Neuron (in vitro differentiated cells): ENCODE results near the gene ANGPTL4.
"Not testable (repeated sequence)": the region's sequence is repeated elsewhere in the genome, so short reads cannot be mapped to it uniquely, and the experiment has no call there.

ENCODE experiments used
- H2AFZ ChIP-seq: one replicate; pipeline ENCODE4 v1.6.1; 2013; ENCODE audit warnings: low read depth, mild to moderate bottlenecking, inconsistent platforms, low read length, moderate library complexity
- H3K27me3 ChIP-seq: one replicate; pipeline ENCODE4 v1.6.1; 2013; ENCODE audit warnings: low read length; ENCODE audit not compliant: insufficient read depth
- H3K36me3 ChIP-seq: one replicate; pipeline ENCODE4 v1.6.1; 2013; ENCODE audit warnings: low read length; ENCODE audit not compliant: insufficient read depth
- H3K4me1 ChIP-seq: one replicate; pipeline ENCODE4 v1.6.1; 2013; ENCODE audit warnings: low read length; ENCODE audit not compliant: insufficient read depth
- H3K4me3 ChIP-seq: 2 replicates; pipeline ENCODE4 v1.5.1; 2013; ENCODE audit warnings: mild to moderate bottlenecking, low read length, moderate library complexity
- H3K9me3 ChIP-seq: one replicate; pipeline ENCODE4 v1.6.1; 2013; ENCODE audit warnings: low read length

Gene ANGPTL4, protein sequence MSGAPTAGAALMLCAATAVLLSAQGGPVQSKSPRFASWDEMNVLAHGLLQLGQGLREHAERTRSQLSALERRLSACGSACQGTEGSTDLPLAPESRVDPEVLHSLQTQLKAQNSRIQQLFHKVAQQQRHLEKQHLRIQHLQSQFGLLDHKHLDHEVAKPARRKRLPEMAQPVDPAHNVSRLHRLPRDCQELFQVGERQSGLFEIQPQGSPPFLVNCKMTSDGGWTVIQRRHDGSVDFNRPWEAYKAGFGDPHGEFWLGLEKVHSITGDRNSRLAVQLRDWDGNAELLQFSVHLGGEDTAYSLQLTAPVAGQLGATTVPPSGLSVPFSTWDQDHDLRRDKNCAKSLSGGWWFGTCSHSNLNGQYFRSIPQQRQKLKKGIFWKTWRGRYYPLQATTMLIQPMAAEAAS

DNA sequence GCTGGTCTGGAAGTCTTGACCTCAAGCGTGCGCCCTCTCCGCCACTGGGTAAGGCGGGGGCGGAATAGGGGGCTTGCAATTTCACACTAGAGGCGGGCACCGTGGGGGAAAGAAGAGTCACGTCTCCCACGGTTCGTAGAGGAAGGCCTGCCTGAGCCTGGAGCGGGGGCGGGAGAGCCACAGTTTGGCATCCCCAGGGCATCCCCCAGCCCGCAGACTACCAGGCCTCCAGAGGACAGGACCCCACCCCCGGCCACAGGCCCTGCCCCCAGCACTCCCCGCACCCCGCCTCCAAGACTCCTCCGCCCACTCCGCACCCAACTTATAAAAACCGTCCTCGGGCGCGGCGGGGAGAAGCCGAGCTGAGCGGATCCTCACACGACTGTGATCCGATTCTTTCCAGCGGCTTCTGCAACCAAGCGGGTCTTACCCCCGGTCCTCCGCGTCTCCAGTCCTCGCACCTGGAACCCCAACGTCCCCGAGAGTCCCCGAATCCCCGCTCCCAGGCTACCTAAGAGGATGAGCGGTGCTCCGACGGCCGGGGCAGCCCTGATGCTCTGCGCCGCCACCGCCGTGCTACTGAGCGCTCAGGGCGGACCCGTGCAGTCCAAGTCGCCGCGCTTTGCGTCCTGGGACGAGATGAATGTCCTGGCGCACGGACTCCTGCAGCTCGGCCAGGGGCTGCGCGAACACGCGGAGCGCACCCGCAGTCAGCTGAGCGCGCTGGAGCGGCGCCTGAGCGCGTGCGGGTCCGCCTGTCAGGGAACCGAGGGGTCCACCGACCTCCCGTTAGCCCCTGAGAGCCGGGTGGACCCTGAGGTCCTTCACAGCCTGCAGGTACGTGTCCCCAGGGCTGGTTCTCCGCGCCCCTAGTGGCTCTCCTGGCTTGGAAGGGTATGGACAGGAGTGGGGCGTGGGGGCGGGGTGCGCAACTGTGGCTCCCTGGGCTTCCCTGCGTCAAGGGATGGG lies at the start of gene ANGPTL4:
TSS of gene ANGPTL4 (plus strand) at position 353 of the 969 bp plus-strand sequence. CDS start at position 520, 167 bp downstream.
- peak within 1 kb of the TSS; percentile 30 for H3K4me3 ChIP-seq
- peaks cover 10% of the 10 kb centered on the region for H3K27me3 ChIP-seq
- no peaks in the 10 kb centered on the region for H3K36me3 ChIP-seq
- peaks cover 10% of the 10 kb centered on the region for H3K4me1 ChIP-seq
- peak within 1 kb of the TSS; percentile 31 for H2AFZ ChIP-seq
- H3K9me3 ChIP-seq, result no peaks in the 10 kb centered on the region

GRCh38 chr19:8314981-8315640 lies 48.8 kb upstream of the ANGPTL4 start:
- not testable (repeated sequence) for H3K9me3 ChIP-seq
- peaks cover 40% of the 10 kb centered on the region for H3K36me3 ChIP-seq

GRCh38 chr19:8316351-8317125 lies 47.4 kb upstream of the ANGPTL4 start:
- H3K27me3 ChIP-seq, result no peaks in the 10 kb centered on the region
- no peak overlapping the region for H3K4me3 ChIP-seq
- H3K36me3 ChIP-seq, result peaks cover 30% of the 10 kb centered on the region
- peaks cover 6% of the 10 kb centered on the region for H3K4me1 ChIP-seq
- no peaks in the 10 kb centered on the region for H3K9me3 ChIP-seq
- H2AFZ ChIP-seq, result no peak overlapping the region

More at GRCh38 chr19:8314981-8315640, 48.8 kb upstream of the ANGPTL4 start:
- not testable (repeated sequence) for H3K4me3 ChIP-seq, H2AFZ ChIP-seq, H3K4me1 ChIP-seq, H3K27me3 ChIP-seq

GRCh38 chr19:8318835-8319234 lies 45.1 kb upstream of the ANGPTL4 start:
- not testable (repeated sequence) for H3K9me3 ChIP-seq, H2AFZ ChIP-seq, H3K4me3 ChIP-seq, H3K27me3 ChIP-seq
- peaks cover 18% of the 10 kb centered on the region for H3K4me1 ChIP-seq
- peaks cover 36% of the 10 kb centered on the region for H3K36me3 ChIP-seq

- no peaks in the 10 kb centered on the region for H3K9me3 ChIP-seq
- peak overlapping the region; percentile 78 for H3K4me3 ChIP-seq
- peaks cover 18% of the 10 kb centered on the region for H3K4me1 ChIP-seq
- H2AFZ ChIP-seq, result no peak overlapping the region
- peaks cover 36% of the 10 kb centered on the region for H3K36me3 ChIP-seq
- H3K27me3 ChIP-seq, result no peaks in the 10 kb centered on the region
Measured at GRCh38 chr19:8319807-8320520, 44.0 kb upstream of the ANGPTL4 start.

GRCh38 chr19:8320564-8321066 lies 43.3 kb upstream of the ANGPTL4 start:
- no peaks in the 10 kb centered on the region for H3K9me3 ChIP-seq
- peaks cover 18% of the 10 kb centered on the region for H3K4me1 ChIP-seq
- peaks cover 30% of the 10 kb centered on the region for H3K36me3 ChIP-seq
- no peaks in the 10 kb centered on the region for H3K27me3 ChIP-seq
- peak overlapping the region; percentile 78 for H3K4me3 ChIP-seq
- no peak overlapping the region for H2AFZ ChIP-seq

GRCh38 chr19:8321067-8321985 lies 42.6 kb upstream of the ANGPTL4 start, which contains the start of the genes NDUFA7 and RPS28:
NDUFA7 (minus strand) TSS chr19:8321375; CDS start chr19:8321358, 17 bp downstream.
RPS28 (plus strand) TSS chr19:8321496; CDS start chr19:8321531, 35 bp downstream.
- H3K9me3 ChIP-seq, result no peaks in the 10 kb centered on the region
- H3K27me3 ChIP-seq, result no peaks in the 10 kb centered on the region
- H3K4me3 ChIP-seq, result peak within 1 kb of the TSS; percentile 78
- H2AFZ ChIP-seq, result no peak within 1 kb of the TSS
- peaks cover 26% of the 10 kb centered on the region for H3K36me3 ChIP-seq
- H3K4me1 ChIP-seq, result peaks cover 18% of the 10 kb centered on the region

DNA sequence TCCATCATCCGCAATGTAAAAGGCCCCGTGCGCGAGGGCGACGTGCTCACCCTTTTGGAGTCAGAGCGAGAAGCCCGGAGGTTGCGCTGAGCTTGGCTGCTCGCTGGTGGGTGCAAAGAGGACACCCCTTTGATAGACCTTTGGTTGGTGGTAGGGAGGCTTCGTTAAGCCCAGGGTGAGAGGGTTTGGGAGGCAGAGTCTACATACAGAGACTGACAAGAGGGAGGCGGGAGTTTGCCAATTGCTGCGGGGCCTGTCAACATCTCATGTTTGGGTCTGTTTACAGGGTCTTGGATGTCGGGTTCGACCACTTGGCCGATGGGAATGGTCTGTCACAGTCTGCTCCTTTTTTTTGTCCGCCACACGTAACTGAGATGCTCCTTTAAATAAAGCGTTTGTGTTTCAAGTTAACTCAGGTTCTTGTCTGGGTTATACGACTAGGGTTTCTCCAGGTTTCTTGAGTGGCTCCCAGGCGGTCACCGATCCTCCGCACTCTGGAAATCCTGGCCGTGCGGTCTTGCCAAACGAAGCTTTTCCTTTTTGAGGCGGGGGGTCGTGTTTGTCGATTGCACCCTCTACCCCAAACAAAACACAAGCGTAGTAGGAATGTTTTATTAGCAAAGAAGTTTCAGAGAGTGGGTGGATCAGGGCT lies 41.8 kb upstream of the ANGPTL4 start:
- H3K9me3 ChIP-seq, result peaks cover 2% of the 10 kb centered on the region
- peaks cover 18% of the 10 kb centered on the region for H3K4me1 ChIP-seq

DNA sequence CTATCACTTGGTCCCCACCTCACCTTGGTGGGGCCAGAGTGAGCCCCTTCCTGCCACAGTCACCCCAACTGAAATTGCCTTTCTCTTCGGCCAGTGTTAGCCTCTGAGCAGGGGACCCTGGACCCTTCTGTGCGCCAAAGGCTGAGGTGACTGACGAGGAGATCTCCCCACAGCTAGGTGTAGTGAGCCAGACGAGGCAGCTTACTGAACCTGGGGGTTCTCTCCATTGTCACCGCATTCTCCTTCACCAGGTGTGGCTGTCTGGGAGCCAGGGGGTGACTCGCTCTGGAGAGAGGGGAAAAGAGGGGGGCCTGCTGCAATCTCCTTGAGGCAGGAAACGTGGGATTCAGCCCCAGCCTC lies 41.3 kb upstream of the ANGPTL4 start:
- peak overlapping the region; percentile 78 for H3K4me3 ChIP-seq
- H2AFZ ChIP-seq, result no peak overlapping the region
- H3K9me3 ChIP-seq, result peaks cover 3% of the 10 kb centered on the region
- H3K36me3 ChIP-seq, result peaks cover 23% of the 10 kb centered on the region
- H3K27me3 ChIP-seq, result no peaks in the 10 kb centered on the region
- H3K4me1 ChIP-seq, result peaks cover 18% of the 10 kb centered on the region

More for the DNA sequence above, 41.8 kb upstream of the ANGPTL4 start:
- Histone ChIP-seq H3K36me3 (peaks cover 23% of the 10 kb centered on the region), H3K4me3 (peak overlapping the region; percentile 78), H2AFZ (no peak overlapping the region), H3K27me3 (no peaks in the 10 kb centered on the region)

- Histone ChIP-seq H3K4me1 (peaks cover 18% of the 10 kb centered on the region), H3K9me3 (peaks cover 3% of the 10 kb centered on the region), H3K4me3 (no peak overlapping the region), H3K27me3 (no peaks in the 10 kb centered on the region), H3K36me3 (peaks cover 23% of the 10 kb centered on the region), H2AFZ (no peak overlapping the region)
Measured at GRCh38 chr19:8323781-8324185, 40.2 kb upstream of the ANGPTL4 start.
